Right lobe of liver (tissue), 4 donors: Measurements from ENCODE around the gene INSRR.
A peak's percentile ranks its signal among the peaks of the same experiment; 100 is the strongest.

Experiments
- CTCF ChIP-seq, 4 donors: fragments of 200-600 bp in 3 of 4; fragments of 450-650 bp in 1 of 4; IDR thresholded peaks; one replicate each; pipeline versions ENCODE4 v1.5.1 to v1.8.0; 2016 to 2022; ENCODE audit warnings: antibody characterized with exemption in 4 of 4, mild to moderate bottlenecking in 2 of 4
- POLR2A ChIP-seq: fragments of 450-650 bp; IDR thresholded peaks from one replicate; pipeline ENCODE4 v1.6.1; 2017; ENCODE audit warnings: antibody characterized with exemption, mild to moderate bottlenecking
- donor health status: DM: no; HTN: no; CAD: no.
- donor health status: DM: no; HTN: no; CAD: no.
- donor health status: DM: no; HTN: yes; CAD: no.

GRCh38 chr1:156813750-156814570 lies 45.0 kb downstream of the INSRR start:
- peak; percentile 36 to 55 (median 46) for TF ChIP-seq CTCF (IDR thresholded peaks at IDR 0.05)
- no peak for TF ChIP-seq POLR2A
